ENCODE data around the gene ZNF616.
"Not testable (repeated sequence)": the region's sequence is repeated elsewhere in the genome, so short reads cannot be mapped to it uniquely, and the experiment has no call there.

Gene ZNF616

DNA sequence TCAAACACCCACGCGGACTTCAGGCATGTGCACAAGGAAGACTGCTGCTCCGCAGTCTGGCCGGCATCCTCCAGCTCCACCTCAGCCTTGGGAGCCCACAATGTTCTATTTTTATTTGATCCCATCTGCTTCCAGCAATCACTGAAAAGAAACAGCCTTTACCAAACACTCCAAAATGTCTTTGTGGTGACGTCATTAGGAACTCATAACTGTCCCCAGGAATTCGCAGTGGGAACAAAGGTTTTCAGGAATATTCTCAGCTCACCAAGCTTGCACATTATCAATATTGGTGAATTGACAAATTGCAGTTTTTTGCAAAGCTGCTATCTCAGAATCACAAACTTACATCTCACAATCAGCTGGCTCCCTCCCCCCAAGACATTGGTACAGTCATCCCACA, 29.0 kb downstream of the ZNF616 start:
- H3K9ac ChIP-seq (ENCODE audit: low read depth in 1 of 2, low read length in 2 of 2) = no peak overlapping the region
- no peak overlapping the region for H3K4me3 ChIP-seq (ENCODE audit: low read length in 2 of 2)
- H3K27ac ChIP-seq (ENCODE audit: low read depth in 2 of 2, low read length in 2 of 2) = no peak overlapping the region
- H3K9me3 ChIP-seq (ENCODE audit: control insufficient read depth in 2 of 2, low read length in 2 of 2) = peaks cover 61 to 63% of the 10 kb centered on the region in 2 donors
- H3K27me3 ChIP-seq (ENCODE audit: control insufficient read depth in 2 of 2, insufficient read depth in 2 of 2, low read length in 2 of 2) = no peaks in the 10 kb centered on the region
- no peaks in the 10 kb centered on the region for H3K4me1 ChIP-seq (ENCODE audit: control insufficient read depth in 2 of 2, insufficient read depth in 2 of 2, low read length in 2 of 2)
- H3K36me3 ChIP-seq (ENCODE audit: control insufficient read depth in 2 of 2, insufficient read depth in 2 of 2, low read length in 2 of 2) = peaks cover 4 to 7% of the 10 kb centered on the region in 2 donors

DNA sequence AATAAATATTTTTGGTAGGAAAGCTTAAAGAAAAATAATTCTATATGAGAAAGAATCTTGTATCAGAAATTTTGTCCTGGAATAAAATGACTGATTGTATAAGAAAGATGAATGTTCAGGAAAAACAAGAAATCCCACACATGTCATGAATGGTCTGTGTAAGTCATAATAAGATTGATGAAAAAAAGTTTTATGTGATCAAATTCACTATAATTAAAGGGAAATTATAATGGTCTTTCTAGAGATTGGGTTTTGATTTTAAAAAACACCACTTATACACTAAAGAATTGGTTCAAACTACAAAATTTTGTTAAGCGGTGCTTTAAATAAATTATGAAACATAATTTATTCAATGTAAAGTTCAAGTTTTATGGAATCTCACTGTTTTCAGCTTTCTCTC, 37.0 kb downstream of the ZNF616 start:
- Histone ChIP-seq H3K4me1 (ENCODE audit: control insufficient read depth in 2 of 2, insufficient read depth in 2 of 2, low read length in 2 of 2) (no peaks in the 10 kb centered on the region), H3K27me3 (ENCODE audit: control insufficient read depth in 2 of 2, insufficient read depth in 2 of 2, low read length in 2 of 2) (no peaks in the 10 kb centered on the region), H3K9me3 (ENCODE audit: control insufficient read depth in 2 of 2, low read length in 2 of 2) (peaks cover 3 to 10% of the 10 kb centered on the region in 2 donors), H3K9ac (ENCODE audit: low read depth in 1 of 2, low read length in 2 of 2) (no peak overlapping the region), H3K27ac (ENCODE audit: low read depth in 2 of 2, low read length in 2 of 2) (no peak overlapping the region), H3K36me3 (ENCODE audit: control insufficient read depth in 2 of 2, insufficient read depth in 2 of 2, low read length in 2 of 2) (no peaks in the 10 kb centered on the region), H3K4me3 (ENCODE audit: low read length in 2 of 2) (no peak overlapping the region)

DNA sequence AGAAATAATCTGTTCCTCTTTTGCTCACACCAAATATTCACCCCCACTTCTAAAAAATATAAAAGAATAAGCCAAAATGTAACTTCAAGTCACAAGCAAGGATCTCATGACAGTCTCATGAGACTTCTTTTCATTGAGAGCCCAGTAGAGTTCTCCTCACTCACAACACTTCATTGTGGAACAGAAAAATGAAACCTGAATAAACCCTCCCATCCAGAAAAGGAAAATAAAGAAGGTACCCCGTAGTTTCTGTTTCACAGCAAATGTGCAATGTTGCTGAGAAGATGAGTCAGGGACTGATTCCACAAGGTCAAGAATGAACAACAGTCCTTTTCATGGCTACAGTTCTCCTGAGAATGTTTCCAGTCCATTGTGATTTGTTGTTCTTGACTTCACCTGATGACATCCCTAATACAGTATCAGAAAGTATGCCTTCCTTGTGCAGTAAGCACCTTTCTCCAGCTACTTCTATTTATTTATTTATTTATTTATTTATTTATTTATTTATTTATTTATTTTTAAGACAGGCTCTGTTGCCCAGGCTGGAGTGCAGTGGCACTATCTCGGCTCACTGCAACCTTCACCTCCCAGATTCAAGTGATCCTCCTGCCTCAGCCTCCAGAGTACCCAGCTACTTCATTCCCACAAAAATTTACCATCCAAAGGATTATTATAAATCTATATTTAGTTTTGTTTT, 37.7 kb downstream of the ZNF616 start:
- H3K4me1 ChIP-seq (ENCODE audit: control insufficient read depth in 2 of 2, insufficient read depth in 2 of 2, low read length in 2 of 2) = no peaks in the 10 kb centered on the region
- H3K27ac ChIP-seq (ENCODE audit: low read depth in 2 of 2, low read length in 2 of 2) = no peak overlapping the region
- H3K36me3 ChIP-seq (ENCODE audit: control insufficient read depth in 2 of 2, insufficient read depth in 2 of 2, low read length in 2 of 2) = no peaks in the 10 kb centered on the region
- H3K9ac ChIP-seq (ENCODE audit: low read depth in 1 of 2, low read length in 2 of 2) = no peak overlapping the region
- peaks cover 10 to 11% of the 10 kb centered on the region in 2 donors for H3K9me3 ChIP-seq (ENCODE audit: control insufficient read depth in 2 of 2, low read length in 2 of 2)
- H3K27me3 ChIP-seq (ENCODE audit: control insufficient read depth in 2 of 2, insufficient read depth in 2 of 2, low read length in 2 of 2) = no peaks in the 10 kb centered on the region
- H3K4me3 ChIP-seq (ENCODE audit: low read length in 2 of 2) = no peak overlapping the region

DNA sequence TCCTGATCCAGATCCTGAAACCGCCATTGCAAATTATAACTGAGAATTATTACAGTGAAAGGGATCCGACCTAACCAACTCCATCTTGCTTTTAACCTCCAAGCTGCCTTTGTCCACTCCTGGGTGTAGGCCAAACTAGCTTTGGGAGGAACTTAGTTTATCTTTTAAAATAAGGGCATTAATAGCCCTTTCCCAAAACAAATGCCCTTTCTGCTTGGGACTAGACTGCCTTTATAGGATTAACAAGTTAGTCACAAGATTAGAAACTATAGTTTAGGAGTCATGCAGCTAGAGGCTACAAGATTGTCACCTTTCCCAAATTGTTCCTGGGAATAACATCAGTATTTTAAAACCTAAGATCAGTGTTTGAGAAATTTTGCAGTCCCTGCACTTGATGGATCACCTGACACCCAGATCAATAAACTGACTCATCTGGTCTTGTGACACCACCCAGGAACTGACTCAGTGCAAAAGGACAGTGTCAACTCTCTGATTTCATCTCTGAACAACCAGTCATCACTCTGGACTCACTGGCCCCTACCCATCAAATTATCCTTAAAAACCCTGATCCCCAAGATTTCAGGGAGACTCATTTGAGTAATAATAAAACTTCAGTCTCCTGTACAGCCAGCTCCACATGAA, 40.1 kb downstream of the ZNF616 start:
- Histone ChIP-seq H3K4me3 (ENCODE audit: low read length in 2 of 2) (no peak overlapping the region), H3K27ac (ENCODE audit: low read depth in 2 of 2, low read length in 2 of 2) (no peak overlapping the region), H3K9ac (ENCODE audit: low read depth in 1 of 2, low read length in 2 of 2) (no peak overlapping the region), H3K4me1 (ENCODE audit: control insufficient read depth in 2 of 2, insufficient read depth in 2 of 2, low read length in 2 of 2) (no peaks in the 10 kb centered on the region), H3K9me3 (ENCODE audit: control insufficient read depth in 2 of 2, low read length in 2 of 2) (peaks cover 7 to 9% of the 10 kb centered on the region in 2 donors), H3K27me3 (ENCODE audit: control insufficient read depth in 2 of 2, insufficient read depth in 2 of 2, low read length in 2 of 2) (no peaks in the 10 kb centered on the region), H3K36me3 (ENCODE audit: control insufficient read depth in 2 of 2, insufficient read depth in 2 of 2, low read length in 2 of 2) (no peaks in the 10 kb centered on the region)

DNA sequence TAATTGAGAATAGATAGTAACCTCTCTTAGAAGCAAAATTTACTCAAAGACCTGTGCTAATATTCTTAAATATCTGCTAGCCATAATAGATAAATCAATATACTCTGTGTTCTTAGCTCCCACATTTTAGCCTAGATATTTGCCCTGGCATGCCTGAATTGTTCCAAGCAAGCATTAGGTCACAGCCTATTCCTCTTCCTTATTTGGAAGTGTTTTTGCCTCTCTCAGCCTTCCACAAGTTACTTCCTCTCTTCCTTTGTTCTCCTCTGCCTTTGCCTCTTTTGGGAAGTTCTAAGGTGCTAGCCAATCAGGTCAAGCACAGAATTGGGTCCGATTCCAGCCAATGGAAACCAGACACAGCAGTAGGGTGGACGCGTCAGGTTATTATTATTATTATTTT, 43.3 kb downstream of the ZNF616 start:
- H3K9ac ChIP-seq (ENCODE audit: low read depth in 1 of 2, low read length in 2 of 2); H3K9me3 ChIP-seq (ENCODE audit: control insufficient read depth in 2 of 2, low read length in 2 of 2); H3K4me1 ChIP-seq (ENCODE audit: control insufficient read depth in 2 of 2, insufficient read depth in 2 of 2, low read length in 2 of 2); H3K27ac ChIP-seq (ENCODE audit: low read depth in 2 of 2, low read length in 2 of 2); H3K27me3 ChIP-seq (ENCODE audit: control insufficient read depth in 2 of 2, insufficient read depth in 2 of 2, low read length in 2 of 2): not testable (repeated sequence)
- Histone ChIP-seq H3K4me3 (ENCODE audit: low read length in 2 of 2) (peak overlapping the region in 1 of 2 donors; percentile 88), H3K36me3 (ENCODE audit: control insufficient read depth in 2 of 2, insufficient read depth in 2 of 2, low read length in 2 of 2) (peaks cover 5 to 14% of the 10 kb centered on the region in 2 donors)

DNA sequence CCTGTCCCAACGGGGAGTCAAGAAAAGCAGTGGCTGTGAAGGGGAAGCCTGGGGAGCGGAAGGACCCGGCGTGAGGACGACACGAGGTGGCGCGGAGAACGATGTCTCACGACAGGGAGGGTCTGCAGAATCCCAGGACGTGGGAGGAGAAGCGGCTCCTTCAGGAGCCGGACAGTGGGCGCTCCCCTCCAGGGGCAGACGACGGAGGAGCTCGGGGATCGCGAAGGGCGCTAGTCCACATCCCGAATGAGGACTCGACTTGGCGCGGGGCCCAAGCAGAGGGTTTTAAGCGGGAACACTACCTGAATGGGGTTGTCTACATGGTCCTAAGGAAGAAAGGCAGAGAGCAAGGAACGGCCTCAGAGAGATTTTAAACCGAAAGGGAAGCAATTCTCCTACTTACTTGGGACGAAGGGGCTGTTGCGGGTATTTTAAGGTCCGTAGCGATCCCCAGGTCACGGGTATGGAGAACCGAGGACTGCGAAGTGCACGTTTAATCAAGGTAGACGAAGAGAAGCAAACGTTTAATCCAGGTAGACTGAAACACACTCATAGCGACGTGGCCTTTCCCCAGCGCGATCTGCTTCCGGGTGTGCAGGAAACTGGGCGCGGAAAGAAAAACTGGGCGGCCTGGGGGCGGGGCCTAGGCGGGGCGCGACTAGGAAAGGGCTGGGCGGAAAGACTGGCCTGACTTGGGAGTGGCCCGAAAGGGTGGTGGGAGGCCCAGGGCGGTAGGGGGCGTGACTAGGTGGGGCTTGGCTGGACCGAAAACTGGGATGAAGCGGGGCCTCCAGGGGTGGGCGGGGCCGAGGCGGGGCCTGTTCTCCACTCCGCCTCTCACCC, 44.3 kb downstream of the ZNF616 start, which contains the start of gene ZNF841:
ZNF841 (minus strand) TSS at position 594 of the 843 bp plus-strand sequence. CDS start 10,964 bp downstream, outside the sequence.
- peaks cover 8 to 10% of the 10 kb centered on the region in 2 donors for H3K9me3 ChIP-seq (ENCODE audit: control insufficient read depth in 2 of 2, low read length in 2 of 2)
- H3K4me3 ChIP-seq (ENCODE audit: low read length in 2 of 2) = peak within 1 kb of the TSS; percentile 88 to 100
- no peaks in the 10 kb centered on the region for H3K27me3 ChIP-seq (ENCODE audit: control insufficient read depth in 2 of 2, insufficient read depth in 2 of 2, low read length in 2 of 2)
- peaks cover 0 to 6% of the 10 kb centered on the region in 2 donors for H3K4me1 ChIP-seq (ENCODE audit: control insufficient read depth in 2 of 2, insufficient read depth in 2 of 2, low read length in 2 of 2)
- peak within 1 kb of the TSS; percentile 56 to 76 for H3K27ac ChIP-seq (ENCODE audit: low read depth in 2 of 2, low read length in 2 of 2)
- peaks cover 5 to 19% of the 10 kb centered on the region in 2 donors for H3K36me3 ChIP-seq (ENCODE audit: control insufficient read depth in 2 of 2, insufficient read depth in 2 of 2, low read length in 2 of 2)
- peak within 1 kb of the TSS; percentile 78 to 88 for H3K9ac ChIP-seq (ENCODE audit: low read depth in 1 of 2, low read length in 2 of 2)

DNA sequence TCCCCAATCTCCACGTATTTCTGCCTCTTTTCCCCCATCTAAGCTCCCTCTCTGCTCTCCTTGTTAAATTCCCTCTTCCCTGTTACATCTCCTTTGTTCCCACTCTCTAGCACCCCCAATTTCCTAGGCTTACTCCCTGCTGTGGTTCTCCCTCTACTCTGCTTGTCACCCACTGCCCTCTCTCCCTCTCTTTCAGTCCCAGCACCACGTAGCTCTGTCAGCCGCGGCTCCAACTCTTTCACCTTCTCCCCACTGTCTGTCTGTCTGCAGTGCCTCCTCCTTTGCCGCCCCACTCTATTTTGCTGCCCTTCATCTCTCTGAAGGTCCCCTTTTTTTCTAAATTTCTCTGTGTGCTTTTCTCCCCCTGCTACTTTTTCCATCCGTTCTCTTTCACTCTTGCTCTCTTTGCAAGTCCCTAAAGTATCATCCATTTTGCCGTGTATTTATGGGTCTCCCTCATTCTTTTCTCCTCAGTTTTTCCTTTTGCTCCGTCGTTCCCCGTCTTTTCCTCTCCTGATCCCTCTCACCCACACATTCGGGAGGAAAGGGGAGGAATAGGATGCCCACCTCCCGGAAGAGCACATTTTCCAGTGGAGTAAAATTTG, 45.1 kb downstream of the ZNF616 start:
- Histone ChIP-seq H3K27ac (ENCODE audit: low read depth in 2 of 2, low read length in 2 of 2) (peak overlapping the region in 1 of 2 donors; percentile 76), H3K27me3 (ENCODE audit: control insufficient read depth in 2 of 2, insufficient read depth in 2 of 2, low read length in 2 of 2) (no peaks in the 10 kb centered on the region), H3K4me1 (ENCODE audit: control insufficient read depth in 2 of 2, insufficient read depth in 2 of 2, low read length in 2 of 2) (peaks cover 0 to 6% of the 10 kb centered on the region in 2 donors), H3K36me3 (ENCODE audit: control insufficient read depth in 2 of 2, insufficient read depth in 2 of 2, low read length in 2 of 2) (peaks cover 12 to 25% of the 10 kb centered on the region in 2 donors), H3K4me3 (ENCODE audit: low read length in 2 of 2) (peak overlapping the region; percentile 88 to 100), H3K9ac (ENCODE audit: low read depth in 1 of 2, low read length in 2 of 2) (peak overlapping the region; percentile 78 to 88), H3K9me3 (ENCODE audit: control insufficient read depth in 2 of 2, low read length in 2 of 2) (peaks cover 10 to 15% of the 10 kb centered on the region in 2 donors)

DNA sequence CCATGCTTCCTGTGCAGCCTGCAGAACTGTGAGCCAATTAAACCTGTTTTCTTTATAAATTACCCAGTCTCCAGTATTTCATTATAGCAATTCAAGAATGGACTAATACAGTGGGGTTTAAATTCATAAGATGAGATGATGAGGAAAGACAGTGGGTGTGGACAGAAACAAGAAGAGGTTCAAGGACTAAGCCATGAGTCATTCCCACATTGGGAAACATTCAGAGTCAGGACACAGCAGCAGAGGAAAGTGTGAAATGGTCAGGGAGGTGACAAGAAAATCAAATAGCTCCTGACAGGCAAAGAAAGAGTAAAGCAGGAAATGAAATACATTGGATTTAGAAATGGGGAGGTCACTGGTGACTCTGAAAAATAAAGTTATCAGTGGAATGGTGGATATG, 53.3 kb downstream of the ZNF616 start:
- Histone ChIP-seq H3K4me1 (ENCODE audit: control insufficient read depth in 2 of 2, insufficient read depth in 2 of 2, low read length in 2 of 2) (no peaks in the 10 kb centered on the region), H3K27ac (ENCODE audit: low read depth in 2 of 2, low read length in 2 of 2) (no peak overlapping the region), H3K4me3 (ENCODE audit: low read length in 2 of 2) (no peak overlapping the region), H3K36me3 (ENCODE audit: control insufficient read depth in 2 of 2, insufficient read depth in 2 of 2, low read length in 2 of 2) (peaks cover 76 to 81% of the 10 kb centered on the region in 2 donors), H3K27me3 (ENCODE audit: control insufficient read depth in 2 of 2, insufficient read depth in 2 of 2, low read length in 2 of 2) (no peaks in the 10 kb centered on the region), H3K9me3 (ENCODE audit: control insufficient read depth in 2 of 2, low read length in 2 of 2) (peaks cover 14 to 35% of the 10 kb centered on the region in 2 donors), H3K9ac (ENCODE audit: low read depth in 1 of 2, low read length in 2 of 2) (no peak overlapping the region)

DNA sequence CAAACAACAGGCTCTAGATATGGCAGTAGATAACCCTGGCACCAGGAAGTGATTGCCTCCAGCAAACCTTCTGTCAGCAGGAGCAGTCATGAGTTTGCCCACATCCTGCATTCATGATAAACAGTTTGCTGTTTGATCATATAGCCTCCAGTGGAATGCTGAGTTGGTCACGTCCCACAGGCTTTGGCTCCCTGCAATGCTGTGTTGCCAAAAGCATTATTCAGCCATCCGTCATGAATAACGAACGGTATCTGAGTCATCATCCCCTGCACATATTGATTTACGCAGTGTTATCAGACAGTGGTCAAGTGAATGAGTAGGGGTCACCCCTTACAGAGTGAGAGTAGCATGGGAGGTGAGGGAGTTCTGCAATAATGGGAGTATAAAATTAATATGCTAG, 69.2 kb downstream of the ZNF616 start:
- Histone ChIP-seq H3K9ac (ENCODE audit: low read depth in 1 of 2, low read length in 2 of 2) (no peak overlapping the region), H3K36me3 (ENCODE audit: control insufficient read depth in 2 of 2, insufficient read depth in 2 of 2, low read length in 2 of 2) (peaks cover 66 to 80% of the 10 kb centered on the region in 2 donors), H3K9me3 (ENCODE audit: control insufficient read depth in 2 of 2, low read length in 2 of 2) (peaks cover 64 to 68% of the 10 kb centered on the region in 2 donors), H3K4me3 (ENCODE audit: low read length in 2 of 2) (peak overlapping the region; percentile 23 to 30), H3K27ac (ENCODE audit: low read depth in 2 of 2, low read length in 2 of 2) (no peak overlapping the region), H3K4me1 (ENCODE audit: control insufficient read depth in 2 of 2, insufficient read depth in 2 of 2, low read length in 2 of 2) (no peaks in the 10 kb centered on the region), H3K27me3 (ENCODE audit: control insufficient read depth in 2 of 2, insufficient read depth in 2 of 2, low read length in 2 of 2) (no peaks in the 10 kb centered on the region)
